NCI-H2107 treated with DMSO at 0.1 percent for 48 hours (cell line): ENCODE measurements around the gene ACSM2B.
"Not testable (repeated sequence)": the region's sequence is repeated elsewhere in the genome, so short reads cannot be mapped to it uniquely, and the experiment has no call there.

Experiments
- DNase-seq: peaks from one replicate; lab custom pipeline; 2025; ENCODE audit not compliant: unreplicated experiment; lab: John Stamatoyannopoulos, UW

Gene ACSM2B

GRCh38 chr16:20576145-20576544 is at the start of gene ACSM2B:
TSS of gene ACSM2B (minus strand) at chr16:20576367. CDS start at chr16:20564845, 11,522 bp downstream.
- DNase-seq = not testable (repeated sequence)

GRCh38 chr16:20624882-20625807 is 49.0 kb upstream of the ACSM2B start:
- peak; percentile 71 for DNase-seq

- no peak for DNase-seq
These were observed 48.0 kb upstream of the ACSM2B start for GRCh38 chr16:20624205-20624604.

GRCh38 chr16:20622498-20622870 is 46.3 kb upstream of the ACSM2B start:
- DNase-seq = no peak

- no peak for DNase-seq
These were observed 45.2 kb upstream of the ACSM2B start for GRCh38 chr16:20621406-20621805.

- DNase-seq = no peak
These were observed 44.6 kb upstream of the ACSM2B start for GRCh38 chr16:20620770-20621169.

- DNase-seq = no peak
These were observed 43.8 kb upstream of the ACSM2B start for GRCh38 chr16:20620003-20620402.

- DNase-seq = no peak
These were observed 41.1 kb upstream of the ACSM2B start for GRCh38 chr16:20617271-20617670.

GRCh38 chr16:20614186-20615141 is 38.3 kb upstream of the ACSM2B start:
- no peak for DNase-seq

GRCh38 chr16:20613481-20614185 is 37.5 kb upstream of the ACSM2B start:
- DNase-seq = no peak

- peak; percentile 71 for DNase-seq
These were observed 36.6 kb upstream of the ACSM2B start for GRCh38 chr16:20612551-20613480.

GRCh38 chr16:20611975-20612481 is 35.9 kb upstream of the ACSM2B start:
- no peak for DNase-seq

- DNase-seq = peak; percentile 74
These were observed 35.3 kb upstream of the ACSM2B start for GRCh38 chr16:20611350-20611902.

GRCh38 chr16:20610892-20611349 is 34.8 kb upstream of the ACSM2B start:
- DNase-seq = no peak

GRCh38 chr16:20610211-20610891 is 34.2 kb upstream of the ACSM2B start:
- DNase-seq = peak; percentile 84

GRCh38 chr16:20602205-20602604 is 26.0 kb upstream of the ACSM2B start:
- not testable (repeated sequence) for DNase-seq

GRCh38 chr16:20599475-20599874 is 23.3 kb upstream of the ACSM2B start:
- DNase-seq = not testable (repeated sequence)

- DNase-seq = no peak
These were observed 22.8 kb upstream of the ACSM2B start for GRCh38 chr16:20598832-20599469.
